Adipocyte (in vitro differentiated cells): ENCODE measurements around the gene GRPEL1.
"Not testable (repeated sequence)": the region's sequence is repeated elsewhere in the genome, so short reads cannot be mapped to it uniquely, and the experiment has no call there.

ENCODE experiments used
- DNase-seq: peaks from one replicate; pipeline ENCODE4 v3.0.0-alpha.2; 2015; ENCODE audit warnings: low read depth
- H3K27me3 ChIP-seq: replicated peaks from 2 replicates; pipeline ENCODE4 v1.7.0; 2013; ENCODE audit warnings: mild to moderate bottlenecking, low read length, moderate library complexity; ENCODE audit not compliant: control insufficient read depth, insufficient read depth
- H3K36me3 ChIP-seq: 2 replicates; pipeline ENCODE4 v1.7.0; 2013; ENCODE audit warnings: low read length, mild to moderate bottlenecking, moderate library complexity; ENCODE audit not compliant: control insufficient read depth, insufficient read depth, severe bottlenecking
- H3K4me1 ChIP-seq: 2 replicates; pipeline ENCODE4 v1.7.0; 2013; ENCODE audit warnings: mild to moderate bottlenecking, low read length, moderate library complexity; ENCODE audit not compliant: control insufficient read depth, insufficient read depth
- H3K4me3 ChIP-seq: 2 replicates; pipeline ENCODE4 v1.7.0; 2013; ENCODE audit warnings: mild to moderate bottlenecking, low read length, moderate library complexity
- H3K9ac ChIP-seq: 2 replicates; pipeline ENCODE4 v1.7.0; 2013; ENCODE audit warnings: mild to moderate bottlenecking, low read length, moderate library complexity
- H3K9me3 ChIP-seq: 2 replicates; pipeline ENCODE4 v1.7.0; 2013; ENCODE audit warnings: mild to moderate bottlenecking, low read length, moderate library complexity; ENCODE audit not compliant: control insufficient read depth

The GRPEL1 gene

DNA sequence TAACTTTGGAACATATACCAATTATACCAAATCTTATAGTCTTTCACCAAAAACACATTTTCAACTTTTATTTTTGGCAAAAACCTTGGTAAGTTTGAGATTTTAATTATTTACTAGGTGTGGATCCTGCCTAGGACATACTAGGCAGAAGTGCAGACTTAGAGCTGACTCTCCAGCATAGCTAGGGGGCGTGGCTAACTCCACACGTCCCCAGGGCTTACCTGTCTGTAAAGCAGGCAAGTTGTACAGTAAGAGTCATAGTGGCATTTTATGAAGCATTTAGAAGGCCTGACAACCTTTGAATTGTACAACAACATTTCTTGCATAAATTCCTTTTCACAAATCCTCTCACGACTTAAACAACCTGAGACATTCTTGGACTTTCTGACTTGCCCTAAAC is 19.2 kb upstream of the GRPEL1 start:
- H3K4me3 ChIP-seq = no peak overlapping the region
- no peak overlapping the region for H3K9ac ChIP-seq
- peaks cover 24% of the 10 kb centered on the region for H3K27me3 ChIP-seq
- H3K4me1 ChIP-seq = no peaks in the 10 kb centered on the region
- H3K9me3 ChIP-seq = peaks cover 11% of the 10 kb centered on the region
- H3K36me3 ChIP-seq = no peaks in the 10 kb centered on the region
- no peak for DNase-seq

GRCh38 chr4:7086384-7086783 is 18.5 kb upstream of the GRPEL1 start:
- Histone ChIP-seq H3K9ac (no peak overlapping the region), H3K9me3 (peaks cover 11% of the 10 kb centered on the region), H3K27me3 (peaks cover 24% of the 10 kb centered on the region), H3K4me1 (no peaks in the 10 kb centered on the region), H3K4me3 (no peak overlapping the region), H3K36me3 (no peaks in the 10 kb centered on the region)
- no peak for DNase-seq

- H3K4me1 ChIP-seq, H3K36me3 ChIP-seq, H3K9ac ChIP-seq, DNase-seq: not testable (repeated sequence)
- H3K9me3 ChIP-seq = peaks cover 19% of the 10 kb centered on the region
- H3K4me3 ChIP-seq = peak overlapping the region; percentile 19
- H3K27me3 ChIP-seq = peaks cover 27% of the 10 kb centered on the region
Measured at GRCh38 chr4:7084564-7084961, 16.7 kb upstream of the GRPEL1 start.

- peak overlapping the region; percentile 19 for H3K4me3 ChIP-seq
- peaks cover 21% of the 10 kb centered on the region for H3K9me3 ChIP-seq
- no peaks in the 10 kb centered on the region for H3K36me3 ChIP-seq
- H3K4me1 ChIP-seq = no peaks in the 10 kb centered on the region
- DNase-seq = no peak
- H3K9ac ChIP-seq = no peak overlapping the region
- peaks cover 27% of the 10 kb centered on the region for H3K27me3 ChIP-seq
Measured at GRCh38 chr4:7083597-7084563, 16.0 kb upstream of the GRPEL1 start.

DNA sequence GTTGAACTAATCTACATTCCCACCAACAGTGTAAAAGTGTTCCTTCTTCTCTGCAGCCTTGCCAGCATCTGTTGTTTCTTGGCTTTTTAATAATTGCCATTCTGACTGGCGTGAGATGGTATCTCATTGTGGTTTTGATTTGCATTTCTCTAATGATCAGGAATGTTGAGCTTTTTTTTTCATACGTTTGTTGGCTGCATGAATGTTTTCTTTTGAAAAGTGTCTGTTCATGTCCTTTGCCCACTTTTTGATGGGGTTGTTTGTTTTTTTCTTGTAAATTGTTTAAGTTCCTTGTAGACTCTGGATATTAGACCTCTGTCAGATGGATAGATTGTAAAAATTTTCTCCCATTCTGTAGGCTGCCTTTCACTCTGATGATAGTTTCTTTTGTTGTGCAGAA is 12.0 kb upstream of the GRPEL1 start:
- H3K4me1 ChIP-seq, H3K36me3 ChIP-seq: not testable (repeated sequence)
- H3K27me3 ChIP-seq = peaks cover 22% of the 10 kb centered on the region

DNA sequence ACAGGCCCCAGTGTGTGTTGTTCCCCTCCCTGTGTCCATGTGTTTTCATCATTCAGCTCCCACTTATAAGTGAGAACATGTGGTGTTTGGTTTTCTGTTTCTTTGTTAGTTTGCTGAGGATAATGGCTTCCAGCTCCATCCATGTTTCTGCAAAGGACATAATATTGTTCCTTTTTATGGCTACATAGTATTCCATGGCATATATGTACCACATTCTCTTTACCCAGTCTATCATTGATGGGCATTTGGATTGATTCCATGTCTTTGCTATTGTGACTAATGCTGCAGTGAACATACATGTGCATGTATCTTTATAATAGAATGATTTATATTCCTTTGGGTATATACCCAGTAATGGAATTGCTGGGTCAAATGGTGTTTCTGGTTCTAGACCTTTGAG is 11.6 kb upstream of the GRPEL1 start:
- H3K4me3 ChIP-seq, DNase-seq, H3K9ac ChIP-seq, H3K4me1 ChIP-seq, H3K36me3 ChIP-seq: not testable (repeated sequence)
- peaks cover 10% of the 10 kb centered on the region for H3K9me3 ChIP-seq
- H3K27me3 ChIP-seq = peaks cover 21% of the 10 kb centered on the region

More for the DNA sequence above, 12.0 kb upstream of the GRPEL1 start:
- H3K9me3 ChIP-seq = peaks cover 10% of the 10 kb centered on the region
- not testable (repeated sequence) for H3K4me3 ChIP-seq, H3K9ac ChIP-seq, DNase-seq

DNA sequence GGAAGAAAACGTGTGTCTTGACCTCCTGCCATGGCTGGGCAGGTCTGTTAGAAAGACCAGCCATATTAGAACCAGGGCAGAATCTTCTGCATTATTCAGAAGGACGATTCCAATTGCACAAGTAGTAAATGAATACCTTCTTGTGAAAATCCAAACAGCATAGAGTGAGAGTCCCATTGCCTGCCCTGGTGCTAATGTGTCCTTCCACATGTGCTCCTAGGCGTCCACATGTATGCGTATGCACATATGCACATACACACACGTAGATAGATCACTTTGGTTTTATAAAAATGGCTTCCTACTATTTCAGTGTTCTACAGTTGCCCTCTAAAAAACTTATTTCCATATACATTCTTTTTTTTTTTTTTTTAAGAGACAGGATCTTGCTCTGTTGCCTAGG is 10.2 kb upstream of the GRPEL1 start:
- Histone ChIP-seq H3K27me3 (peaks cover 8% of the 10 kb centered on the region), H3K9ac (no peak overlapping the region), H3K4me3 (no peak overlapping the region), H3K9me3 (peaks cover 10% of the 10 kb centered on the region), H3K4me1 (no peaks in the 10 kb centered on the region), H3K36me3 (no peaks in the 10 kb centered on the region)
- no peak for DNase-seq

GRCh38 chr4:7077371-7077770 is 9.5 kb upstream of the GRPEL1 start:
- H3K9me3 ChIP-seq = peaks cover 10% of the 10 kb centered on the region
- no peaks in the 10 kb centered on the region for H3K36me3 ChIP-seq
- H3K27me3 ChIP-seq = peaks cover 7% of the 10 kb centered on the region
- no peaks in the 10 kb centered on the region for H3K4me1 ChIP-seq
- no peak for DNase-seq
- no peak overlapping the region for H3K9ac ChIP-seq
- no peak overlapping the region for H3K4me3 ChIP-seq

- DNase-seq = no peak
- peaks cover 7% of the 10 kb centered on the region for H3K27me3 ChIP-seq
- no peaks in the 10 kb centered on the region for H3K4me1 ChIP-seq
- H3K4me3 ChIP-seq = no peak overlapping the region
- no peaks in the 10 kb centered on the region for H3K36me3 ChIP-seq
- H3K9ac ChIP-seq = no peak overlapping the region
- H3K9me3 ChIP-seq = peaks cover 10% of the 10 kb centered on the region
Measured at GRCh38 chr4:7076696-7077082, 8.8 kb upstream of the GRPEL1 start.

- DNase-seq = peak; percentile 16
- H3K36me3 ChIP-seq = no peaks in the 10 kb centered on the region
- H3K9ac ChIP-seq = no peak overlapping the region
- peaks cover 10% of the 10 kb centered on the region for H3K9me3 ChIP-seq
- H3K4me3 ChIP-seq = no peak overlapping the region
- H3K27me3 ChIP-seq = peaks cover 7% of the 10 kb centered on the region
- no peaks in the 10 kb centered on the region for H3K4me1 ChIP-seq
Measured at GRCh38 chr4:7075962-7076695, 8.3 kb upstream of the GRPEL1 start.

- no peaks in the 10 kb centered on the region for H3K36me3 ChIP-seq
- peaks cover under 1% of the 10 kb centered on the region for H3K9me3 ChIP-seq
- H3K9ac ChIP-seq = no peak overlapping the region
- H3K4me3 ChIP-seq = no peak overlapping the region
- peaks cover 4% of the 10 kb centered on the region for H3K27me3 ChIP-seq
- H3K4me1 ChIP-seq = no peaks in the 10 kb centered on the region
- peak; percentile 13 for DNase-seq
Measured at GRCh38 chr4:7074426-7074825, 6.6 kb upstream of the GRPEL1 start.
